ENCODE measurements around the gene AGAP1. TPM values are rescaled to one million over a fixed set of nuclear protein-coding genes. Genes with fewer than 3 reads are reported as not detected.

AGAP1 gene
- total RNA-seq, 1 donor = 18.5 TPM

- no peak overlapping the region for H3K27ac ChIP-seq (ENCODE audit: low read depth, low read length)
- peak overlapping the region; percentile 58 for H3K4me3 ChIP-seq (ENCODE audit: insufficient read depth, low read length)
- H2AFZ ChIP-seq (ENCODE audit: low read length) = peak overlapping the region; percentile 62
- peak; percentile 94 for DNase-seq (ENCODE audit: insufficient read length, low spot score, missing footprints)
- no peaks in the 10 kb centered on the region for H3K9me3 ChIP-seq (ENCODE audit: low read depth, low read length)
- H4K20me1 ChIP-seq (ENCODE audit: insufficient read depth, low read length) = peaks cover 2% of the 10 kb centered on the region
- no peak for TF ChIP-seq CTCF (IDR thresholded peaks at IDR 0.05; ENCODE audit: extremely low read depth, low read depth, low read length)
- H3K36me3 ChIP-seq (ENCODE audit: insufficient read depth, low read length) = no peaks in the 10 kb centered on the region
- peak overlapping the region; percentile 66 for H3K4me2 ChIP-seq (ENCODE audit: insufficient read depth, low read length)
- no peaks in the 10 kb centered on the region for H3K4me1 ChIP-seq (ENCODE audit: insufficient read depth, low read length)
- peaks cover 93% of the 10 kb centered on the region for H3K27me3 ChIP-seq (ENCODE audit: insufficient read depth, low read length)
- H3K79me2 ChIP-seq (ENCODE audit: insufficient read depth, low read length) = no peaks in the 10 kb centered on the region
Measured at GRCh38 chr2:236167297-236168109, 673.7 kb downstream of the AGAP1 start.

- H3K36me3 ChIP-seq (ENCODE audit: insufficient read depth, low read length) = no peaks in the 10 kb centered on the region
- H3K27ac ChIP-seq (ENCODE audit: low read depth, low read length) = no peak within 1 kb of the TSS
- H3K79me2 ChIP-seq (ENCODE audit: insufficient read depth, low read length) = no peaks in the 10 kb centered on the region
- peaks cover 93% of the 10 kb centered on the region for H3K27me3 ChIP-seq (ENCODE audit: insufficient read depth, low read length)
- no peaks in the 10 kb centered on the region for H3K4me1 ChIP-seq (ENCODE audit: insufficient read depth, low read length)
- peak within 1 kb of the TSS; percentile 58 for H3K4me3 ChIP-seq (ENCODE audit: insufficient read depth, low read length)
- no peak for TF ChIP-seq CTCF (IDR thresholded peaks at IDR 0.05; ENCODE audit: extremely low read depth, low read depth, low read length)
- peak within 1 kb of the TSS; percentile 62 for H2AFZ ChIP-seq (ENCODE audit: low read length)
- H3K9me3 ChIP-seq (ENCODE audit: low read depth, low read length) = no peaks in the 10 kb centered on the region
- peaks cover 2% of the 10 kb centered on the region for H4K20me1 ChIP-seq (ENCODE audit: insufficient read depth, low read length)
- H3K4me2 ChIP-seq (ENCODE audit: insufficient read depth, low read length) = peak within 1 kb of the TSS; percentile 66
- peak; percentile 97 for DNase-seq (ENCODE audit: insufficient read length, low spot score, missing footprints)
Measured at GRCh38 chr2:236168110-236169080, 674.6 kb downstream of the AGAP1 start, which contains the start of gene GBX2. Gene GBX2 (minus strand): TSS chr2:236168386. CDS start chr2:236167971, 415 bp downstream.

GRCh38 chr2:236169151-236169721 lies 675.4 kb downstream of the AGAP1 start:
- peaks cover 2% of the 10 kb centered on the region for H4K20me1 ChIP-seq (ENCODE audit: insufficient read depth, low read length)
- no peak overlapping the region for H3K4me2 ChIP-seq (ENCODE audit: insufficient read depth, low read length)
- no peak overlapping the region for H2AFZ ChIP-seq (ENCODE audit: low read length)
- H3K4me1 ChIP-seq (ENCODE audit: insufficient read depth, low read length) = no peaks in the 10 kb centered on the region
- H3K4me3 ChIP-seq (ENCODE audit: insufficient read depth, low read length) = no peak overlapping the region
- TF ChIP-seq CTCF (IDR thresholded peaks at IDR 0.05; ENCODE audit: extremely low read depth, low read depth, low read length) = no peak
- H3K79me2 ChIP-seq (ENCODE audit: insufficient read depth, low read length) = no peaks in the 10 kb centered on the region
- peaks cover 93% of the 10 kb centered on the region for H3K27me3 ChIP-seq (ENCODE audit: insufficient read depth, low read length)
- H3K9me3 ChIP-seq (ENCODE audit: low read depth, low read length) = no peaks in the 10 kb centered on the region
- no peak overlapping the region for H3K27ac ChIP-seq (ENCODE audit: low read depth, low read length)
- no peaks in the 10 kb centered on the region for H3K36me3 ChIP-seq (ENCODE audit: insufficient read depth, low read length)
- DNase-seq (ENCODE audit: insufficient read length, low spot score, missing footprints) = peak; percentile 85
